ENCODE results near the gene MBD5. TPM values are rescaled to one million over a fixed set of nuclear protein-coding genes. Genes with fewer than 3 reads are reported as not detected.

Gene MBD5
- total RNA-seq, 4 donors from 2014 or later = 11.9 to 51.9 (median 19.7) TPM

GRCh38 chr2:148360662-148361061, 339.8 kb downstream of the MBD5 start:
- H3K27ac ChIP-seq = no peak overlapping the region
- TF ChIP-seq POLR2A (IDR thresholded peaks at IDR 0.05) = no peak
- no peak for TF ChIP-seq EP300 (IDR thresholded peaks at IDR 0.05)
- TF ChIP-seq POLR2AphosphoS5 (IDR thresholded peaks at IDR 0.05) = no peak
- TF ChIP-seq CTCF (IDR thresholded peaks at IDR 0.05) = no peak
- no peaks in the 10 kb centered on the region for H3K36me3 ChIP-seq
- no peak overlapping the region for H3K4me3 ChIP-seq
- WGBS = 100% methylated on average over 1 of the region's 1 CpG
- H3K9me3 ChIP-seq = no peaks in the 10 kb centered on the region
- H3K4me1 ChIP-seq = no peaks in the 10 kb centered on the region
- H3K27me3 ChIP-seq = no peaks in the 10 kb centered on the region
- DNase-seq (ENCODE audit: low spot score in 2 of 2) = no peak

GRCh38 chr2:148362144-148362796, 341.4 kb downstream of the MBD5 start:
- DNase-seq (ENCODE audit: low spot score in 2 of 2) = no peak

DNA sequence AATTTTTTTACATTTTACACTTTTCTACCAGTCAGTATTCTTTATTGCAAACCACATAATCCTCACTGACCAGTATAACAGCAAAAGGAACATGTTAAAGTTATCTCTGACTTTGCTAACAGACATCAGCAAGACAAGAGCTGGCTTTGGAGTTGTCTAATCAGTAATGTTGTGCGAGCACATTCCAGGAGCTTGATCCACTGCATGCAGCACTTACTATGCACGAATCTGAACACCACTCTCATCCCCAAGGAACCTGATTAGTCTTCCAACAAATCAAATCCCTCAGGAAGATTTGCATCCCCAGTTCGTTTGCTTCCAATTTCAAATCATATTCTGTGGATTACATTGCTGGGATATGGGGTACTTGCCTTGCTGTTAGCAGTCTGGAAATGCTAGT, 354.3 kb downstream of the MBD5 start:
- 83% methylated on average over 3 of the region's 3 CpGs for WGBS

More at GRCh38 chr2:148362144-148362796, 341.4 kb downstream of the MBD5 start:
- Histone ChIP-seq H3K9me3 (no peaks in the 10 kb centered on the region), H3K27ac (no peak overlapping the region), H3K27me3 (no peaks in the 10 kb centered on the region), H3K36me3 (no peaks in the 10 kb centered on the region), H3K4me3 (no peak overlapping the region), H3K4me1 (no peaks in the 10 kb centered on the region)
- TF ChIP-seq POLR2A (IDR thresholded peaks at IDR 0.05) (no peak), EP300 (IDR thresholded peaks at IDR 0.05) (no peak), CTCF (IDR thresholded peaks at IDR 0.05) (no peak), POLR2AphosphoS5 (IDR thresholded peaks at IDR 0.05) (no peak)
- WGBS = 92% methylated on average over 7 of the region's 10 CpGs

DNA sequence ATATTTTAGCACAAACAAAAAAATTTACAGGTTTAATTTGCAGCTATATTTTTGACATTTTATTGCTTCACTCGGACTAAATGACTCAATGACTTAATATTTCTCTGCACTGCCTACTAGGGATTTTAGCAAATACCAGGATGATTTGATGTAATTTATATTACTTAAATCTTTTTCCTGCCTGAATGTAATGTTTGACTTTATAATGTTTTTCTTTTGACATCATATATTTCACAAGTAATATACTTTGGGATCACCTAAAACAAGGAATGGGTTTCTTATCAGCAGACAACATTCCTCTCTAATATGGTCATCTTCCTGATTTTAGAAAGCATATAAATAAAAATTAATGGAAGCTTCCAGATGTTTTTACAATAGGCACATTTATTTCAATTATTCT, 370.4 kb downstream of the MBD5 start:
- WGBS = 65% methylated on average over 1 of the region's 1 CpG
- no peaks in the 10 kb centered on the region for H3K9me3 ChIP-seq
- no peak for DNase-seq (ENCODE audit: low spot score in 2 of 2)
- no peaks in the 10 kb centered on the region for H3K36me3 ChIP-seq
- no peak overlapping the region for H3K27ac ChIP-seq
- TF ChIP-seq POLR2AphosphoS5 (IDR thresholded peaks at IDR 0.05) = no peak
- TF ChIP-seq POLR2A (IDR thresholded peaks at IDR 0.05) = no peak
- TF ChIP-seq EP300 (IDR thresholded peaks at IDR 0.05) = no peak
- TF ChIP-seq CTCF (IDR thresholded peaks at IDR 0.05) = no peak
- no peak overlapping the region for H3K4me3 ChIP-seq
- H3K4me1 ChIP-seq = no peaks in the 10 kb centered on the region
- H3K27me3 ChIP-seq = no peaks in the 10 kb centered on the region

More for the DNA sequence above, 354.3 kb downstream of the MBD5 start:
- Histone ChIP-seq H3K4me1 (no peaks in the 10 kb centered on the region), H3K4me3 (no peak overlapping the region), H3K36me3 (no peaks in the 10 kb centered on the region), H3K27ac (no peak overlapping the region), H3K9me3 (no peaks in the 10 kb centered on the region), H3K27me3 (no peaks in the 10 kb centered on the region)
- DNase-seq (ENCODE audit: low spot score in 2 of 2) = no peak
- TF ChIP-seq POLR2AphosphoS5 (IDR thresholded peaks at IDR 0.05) (no peak), EP300 (IDR thresholded peaks at IDR 0.05) (no peak), CTCF (IDR thresholded peaks at IDR 0.05) (no peak), POLR2A (IDR thresholded peaks at IDR 0.05) (no peak)

GRCh38 chr2:148402786-148403185, 381.9 kb downstream of the MBD5 start:
- Histone ChIP-seq H3K4me1 (no peaks in the 10 kb centered on the region), H3K4me3 (no peak overlapping the region), H3K27me3 (no peaks in the 10 kb centered on the region), H3K36me3 (no peaks in the 10 kb centered on the region), H3K27ac (no peak overlapping the region), H3K9me3 (no peaks in the 10 kb centered on the region)
- TF ChIP-seq POLR2AphosphoS5 (IDR thresholded peaks at IDR 0.05) = no peak
- TF ChIP-seq EP300 (IDR thresholded peaks at IDR 0.05) = no peak
- TF ChIP-seq CTCF (IDR thresholded peaks at IDR 0.05) = no peak
- DNase-seq (ENCODE audit: low spot score in 2 of 2) = no peak
- 100% methylated on average over 1 of the region's 1 CpG for WGBS
